ENCODE data around the gene HK1. TPM values are rescaled to one million over a fixed set of nuclear protein-coding genes. Genes with fewer than 3 reads are reported as not detected.

Gene HK1
- total and polyA plus RNA-seq, 2 of the 13 experiments (the other 11 are each of a cell fraction or from before 2014, with no cell fraction given), result 0.29 to 1.5 TPM

DNA sequence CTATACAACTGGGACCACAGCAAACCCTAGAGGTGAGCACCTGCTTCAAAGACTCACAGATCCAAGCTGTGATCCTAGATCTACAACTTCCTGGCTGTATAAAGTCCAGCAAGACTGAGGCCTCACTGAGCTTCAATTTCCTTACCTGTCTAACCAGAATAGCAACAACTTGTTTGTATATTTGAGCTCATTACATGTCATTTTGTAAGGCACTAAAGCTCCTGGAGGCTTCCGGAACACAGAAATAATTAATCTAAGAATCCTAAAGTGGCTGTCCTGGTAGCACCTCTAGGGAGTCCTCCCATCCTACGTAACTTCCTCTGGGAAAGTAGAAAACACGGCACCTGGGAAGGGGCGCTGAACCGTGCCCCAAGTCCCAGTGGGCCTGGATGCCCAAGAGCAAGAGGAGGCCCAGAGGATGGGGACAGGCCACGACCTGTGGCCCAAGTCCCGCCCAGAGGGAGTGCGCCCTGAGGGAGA lies 39.4 kb downstream of the HK1 start:
- in situ Hi-C loops (cut with HindIII; ENCODE audit: extremely low pct_ligation_motif_present, low pct_unique_long_range_greater_than_20kb), result no loop called here
- DNase-seq (ENCODE audit: low spot score) (no peak), FAIRE-seq (no peak), ATAC-seq (no peak)
- BruUV-seq (replicated peaks), result no TSS peak
- H3K9me3 ChIP-seq (ENCODE audit: low read length), result no peaks in the 10 kb centered on the region
- 81% methylated on average over 6 of the region's 8 CpGs for WGBS (ENCODE audit: low lambda C conversion rate)
- H3K36me3 ChIP-seq (replicated peaks in 1 of 2; ENCODE audit: control insufficient read depth in 1 of 2, insufficient read depth in 2 of 2, low read length in 2 of 2), result no peaks in the 10 kb centered on the region
- intact Hi-C loops (cut with micrococcal nuclease; ENCODE audit: unreplicated experiment), result no loop called here
- 0 out of 2 replicates have a peak, but pooled peaks cover 12% of the 10 kb centered on the region for H3K4me1 ChIP-seq (ENCODE audit: insufficient read depth, low read length)
- ChIA-PET CTCF (ENCODE audit: low intra/inter-chr PET ratio, low total read pairs) (no interaction called here), POLR2A (no interaction called here)
- no peaks in the 10 kb centered on the region for H3K79me2 ChIP-seq (ENCODE audit: insufficient read depth, low read length)
- H4K20me1 ChIP-seq (ENCODE audit: insufficient read depth, low read length), result no peaks in the 10 kb centered on the region
- no peak overlapping the region for H3K9ac ChIP-seq (ENCODE audit: insufficient read depth, low read depth, low read length)
- H2AFZ ChIP-seq (ENCODE audit: low read length), result no peak overlapping the region
- no peak overlapping the region for H3K27ac ChIP-seq (ENCODE audit: extremely low read length, insufficient read depth, low read length)
- TF ChIP-seq ZBTB38 (CRISPR knock-in tag; IDR thresholded peaks at IDR 0.05) (no peak), PAWR (CRISPR knock-in tag; IDR thresholded peaks at IDR 0.05; ENCODE audit: borderline replicate concordance) (no peak), NFYC (CRISPR knock-in tag; IDR thresholded peaks at IDR 0.05) (no peak), CREB1 (IDR thresholded peaks at IDR 0.05) (no peak), CREB1 (CRISPR knock-in tag; IDR thresholded peaks at IDR 0.05) (no peak), ATF7-NPFF (CRISPR knock-in tag; IDR thresholded peaks at IDR 0.05; ENCODE audit: low read depth) (no peak)
- TF ChIP-seq, protein P1, sequence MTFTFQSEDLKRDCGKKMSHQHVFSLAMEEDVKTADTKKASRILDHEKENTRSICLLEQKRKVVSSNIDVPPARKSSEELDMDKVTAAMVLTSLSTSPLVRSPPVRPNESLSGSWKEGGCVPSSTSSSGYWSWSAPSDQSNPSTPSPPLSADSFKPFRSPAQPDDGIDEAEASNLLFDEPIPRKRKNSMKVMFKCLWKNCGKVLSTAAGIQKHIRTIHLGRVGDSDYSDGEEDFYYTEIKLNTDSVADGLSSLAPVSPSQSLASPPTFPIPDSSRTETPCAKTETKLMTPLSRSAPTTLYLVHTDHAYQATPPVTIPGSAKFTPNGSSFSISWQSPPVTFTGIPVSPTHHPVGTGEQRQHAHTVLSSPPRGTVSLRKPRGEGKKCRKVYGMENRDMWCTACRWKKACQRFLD (CRISPR knock-in tag; IDR thresholded peaks at IDR 0.05; ENCODE audit: borderline replicate concordance), result no peak
- TF ChIP-seq, protein P2, sequence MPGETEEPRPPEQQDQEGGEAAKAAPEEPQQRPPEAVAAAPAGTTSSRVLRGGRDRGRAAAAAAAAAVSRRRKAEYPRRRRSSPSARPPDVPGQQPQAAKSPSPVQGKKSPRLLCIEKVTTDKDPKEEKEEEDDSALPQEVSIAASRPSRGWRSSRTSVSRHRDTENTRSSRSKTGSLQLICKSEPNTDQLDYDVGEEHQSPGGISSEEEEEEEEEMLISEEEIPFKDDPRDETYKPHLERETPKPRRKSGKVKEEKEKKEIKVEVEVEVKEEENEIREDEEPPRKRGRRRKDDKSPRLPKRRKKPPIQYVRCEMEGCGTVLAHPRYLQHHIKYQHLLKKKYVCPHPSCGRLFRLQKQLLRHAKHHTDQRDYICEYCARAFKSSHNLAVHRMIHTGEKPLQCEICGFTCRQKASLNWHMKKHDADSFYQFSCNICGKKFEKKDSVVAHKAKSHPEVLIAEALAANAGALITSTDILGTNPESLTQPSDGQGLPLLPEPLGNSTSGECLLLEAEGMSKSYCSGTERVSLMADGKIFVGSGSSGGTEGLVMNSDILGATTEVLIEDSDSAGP (CRISPR knock-in tag; IDR thresholded peaks at IDR 0.05; ENCODE audit: borderline replicate concordance), result no peak
- H3K4me2 ChIP-seq (ENCODE audit: low read depth, low read length), result no peak overlapping the region
- H3K27me3 ChIP-seq (ENCODE audit: control insufficient read depth in 1 of 2, insufficient read depth in 2 of 2, low read length in 2 of 2), result peaks cover 5 to 44% of the 10 kb centered on the region in 2 experiments; a peak in 4 of 5 replicates
- no peak overlapping the region for H3K4me3 ChIP-seq (replicated peaks in 1 of 3; ENCODE audit: insufficient read depth in 1 of 3, low read depth in 2 of 3, low read length in 3 of 3)

Measured in HepG2 (cell line).